Activated naive CD4-positive, alpha-beta T cell treated with anti-CD3 and anti-CD28 coated beads, Interleukin-2, amount 10 ng/mL, durations not matched to agents 7 days and 5 days (primary cell): ENCODE measurements around the gene CDH1.

Experiments
- CTCF ChIA-PET: fragments of 350-600 bp; sonication (Branson Sonifier 250); formaldehyde crosslinking; loops from one replicate; lab custom pipeline; 2021; ENCODE audit warnings: antibody characterized with exemption; lab: Charles Lee
- DNase-seq: peaks from one replicate; pipeline ENCODE4 v3.0.0-alpha.2; 2020
- H3K27ac Mint-ChIP-seq: one replicate; pipeline ENCODE4 v1.8.0; 2021; ENCODE audit warnings: mild to moderate bottlenecking, moderate library complexity, mixed read lengths
- H3K27me3 Mint-ChIP-seq: one replicate; pipeline ENCODE4 v1.8.0; 2021; ENCODE audit warnings: mild to moderate bottlenecking, mixed read lengths
- H3K36me3 Mint-ChIP-seq: one replicate; pipeline ENCODE4 v1.8.0; 2021; ENCODE audit warnings: mixed read lengths
- H3K4me1 Mint-ChIP-seq: one replicate; pipeline ENCODE4 v1.8.0; 2021; ENCODE audit warnings: mixed read lengths
- H3K4me3 Mint-ChIP-seq: one replicate; pipeline ENCODE4 v1.8.0; 2021; ENCODE audit warnings: mild to moderate bottlenecking, moderate library complexity, mixed read lengths
- H3K9me3 Mint-ChIP-seq: one replicate; pipeline ENCODE4 v1.8.0; 2021; ENCODE audit warnings: mixed read lengths

Gene CDH1

DNA sequence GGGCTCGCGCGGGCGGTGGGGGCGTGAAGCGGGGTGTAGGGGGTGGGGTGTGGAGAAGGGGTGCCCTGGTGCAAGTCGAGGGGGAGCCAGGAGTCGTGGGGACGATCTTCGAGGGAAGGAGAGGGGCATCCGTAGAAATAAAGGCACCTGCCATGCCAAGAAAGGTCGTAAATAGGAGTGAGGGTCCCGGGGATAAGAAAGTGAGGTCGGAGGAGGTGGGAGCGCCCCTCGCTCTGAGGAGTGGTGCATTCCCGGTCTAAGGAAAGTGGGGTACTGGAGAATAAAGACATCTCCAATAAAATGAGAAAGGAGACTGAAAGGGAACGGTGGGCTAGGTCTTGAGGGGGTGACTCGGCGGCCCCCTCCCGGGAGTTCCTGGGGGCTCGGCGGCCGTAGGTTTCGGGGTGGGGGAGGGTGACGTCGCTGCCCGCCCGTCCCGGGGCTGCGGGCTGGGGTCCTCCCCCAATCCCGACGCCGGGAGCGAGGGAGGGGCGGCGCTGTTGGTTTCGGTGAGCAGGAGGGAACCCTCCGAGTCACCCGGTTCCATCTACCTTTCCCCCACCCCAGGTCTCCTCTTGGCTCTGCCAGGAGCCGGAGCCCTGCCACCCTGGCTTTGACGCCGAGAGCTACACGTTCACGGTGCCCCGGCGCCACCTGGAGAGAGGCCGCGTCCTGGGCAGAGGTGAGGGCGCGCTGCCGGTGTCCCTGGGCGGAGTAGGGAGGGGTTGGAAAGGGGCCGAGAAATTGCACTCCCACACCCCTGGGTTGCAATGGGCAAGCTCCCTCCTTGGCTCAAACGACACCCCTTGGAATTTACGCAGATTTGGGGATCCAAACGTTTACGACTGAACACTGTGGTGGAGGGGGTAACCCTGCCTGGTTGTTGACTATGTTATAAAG, 888 bp downstream of the CDH1 start:
- Mint-ChIP-seq H3K36me3 (no peaks in the 10 kb centered on the region), H3K27ac (no peak overlapping the region), H3K4me1 (peaks cover 9% of the 10 kb centered on the region), H3K4me3 (no peak overlapping the region), H3K27me3 (peaks cover 63% of the 10 kb centered on the region), H3K9me3 (no peaks in the 10 kb centered on the region)
- CTCF ChIA-PET: interaction anchor here (0.7 kb wide), 1 partner anchor 543 kb away, joined by 3 read pairs; no protein-coding TSS in a partner anchor
- no peak for DNase-seq

GRCh38 chr16:68739964-68740627, 3.0 kb downstream of the CDH1 start:
- peaks cover 56% of the 10 kb centered on the region for H3K27me3 Mint-ChIP-seq
- no peak for DNase-seq
- H3K27ac Mint-ChIP-seq: no peak overlapping the region
- no peaks in the 10 kb centered on the region for H3K9me3 Mint-ChIP-seq
- peaks cover 9% of the 10 kb centered on the region for H3K4me1 Mint-ChIP-seq
- CTCF ChIA-PET: interaction anchor here (0.9 to 1.0 kb wide), 2 partner anchors 150 to 241 kb away, joined by 3 read pairs; no protein-coding TSS in a partner anchor
- no peaks in the 10 kb centered on the region for H3K36me3 Mint-ChIP-seq
- H3K4me3 Mint-ChIP-seq: no peak overlapping the region

DNA sequence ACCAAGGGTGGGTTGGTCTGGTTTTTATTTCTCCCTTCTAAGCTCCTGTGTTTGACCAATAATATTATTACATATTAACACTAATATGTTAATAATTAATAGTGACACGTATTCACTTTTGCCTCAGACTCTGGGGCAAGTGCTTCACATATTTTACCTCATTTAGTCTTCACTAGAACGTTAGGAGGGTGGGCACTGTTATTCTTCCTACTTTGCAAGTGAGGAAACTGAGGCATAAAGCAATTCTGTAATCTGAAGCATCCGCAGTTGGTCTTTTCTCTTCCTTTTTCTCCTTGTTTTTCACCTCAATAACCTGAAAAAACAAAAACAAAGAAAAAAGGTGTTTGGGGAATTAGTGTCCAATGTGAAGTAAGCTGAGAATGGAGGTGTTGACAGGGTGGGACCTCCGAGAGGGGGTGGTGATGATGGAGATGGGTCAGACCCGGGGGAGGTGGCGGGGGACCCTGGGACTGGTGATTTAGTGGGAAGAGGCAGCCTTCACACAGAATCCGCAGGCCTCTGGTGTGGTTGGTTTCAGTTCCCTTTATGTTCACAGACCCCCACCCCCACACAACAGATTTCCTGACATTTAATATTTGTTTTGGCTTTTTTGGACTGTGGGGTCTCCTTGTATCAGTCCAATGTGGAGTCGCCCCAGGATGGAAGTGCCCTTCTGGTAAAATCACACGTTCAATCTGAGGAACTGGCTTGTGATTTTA, 3.7 kb downstream of the CDH1 start:
- CTCF ChIA-PET: interaction anchor here (1.0 kb wide), 1 partner anchor 150 kb away, joined by 3 read pairs; no protein-coding TSS in a partner anchor
- no peak overlapping the region for H3K4me3 Mint-ChIP-seq
- no peak overlapping the region for H3K27ac Mint-ChIP-seq
- no peaks in the 10 kb centered on the region for H3K9me3 Mint-ChIP-seq
- peaks cover 9% of the 10 kb centered on the region for H3K4me1 Mint-ChIP-seq
- H3K27me3 Mint-ChIP-seq: peaks cover 52% of the 10 kb centered on the region
- DNase-seq: no peak
- H3K36me3 Mint-ChIP-seq: no peaks in the 10 kb centered on the region

DNA sequence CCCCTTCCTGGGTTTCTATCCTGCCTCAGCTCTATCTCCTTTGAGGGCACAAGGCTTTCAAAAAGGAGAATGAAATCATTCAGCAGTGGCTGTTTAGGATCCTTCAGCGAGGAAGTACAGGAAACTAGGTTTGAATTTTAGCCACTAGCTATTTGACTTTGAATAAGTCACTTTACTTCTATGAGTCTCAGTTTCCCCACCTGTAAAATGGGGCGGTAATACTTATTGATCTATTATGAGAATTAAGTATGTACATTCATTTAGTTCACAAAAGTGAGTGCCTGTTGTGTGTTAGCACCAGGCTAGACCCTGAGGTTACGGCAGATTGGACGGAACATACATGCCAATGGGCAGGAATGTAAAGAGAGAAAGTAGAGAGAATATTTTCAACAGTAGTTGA, 6.6 kb downstream of the CDH1 start:
- Mint-ChIP-seq H3K27ac (no peak overlapping the region), H3K9me3 (no peaks in the 10 kb centered on the region), H3K27me3 (peaks cover 28% of the 10 kb centered on the region), H3K36me3 (no peaks in the 10 kb centered on the region), H3K4me1 (peaks cover 3% of the 10 kb centered on the region), H3K4me3 (no peak overlapping the region)
- CTCF ChIA-PET: no interaction called here
- no peak for DNase-seq

- CTCF ChIA-PET: no interaction called here
- no peaks in the 10 kb centered on the region for H3K36me3 Mint-ChIP-seq
- H3K27ac Mint-ChIP-seq: no peak overlapping the region
- no peak overlapping the region for H3K4me3 Mint-ChIP-seq
- H3K4me1 Mint-ChIP-seq: peaks cover 3% of the 10 kb centered on the region
- peaks cover 19% of the 10 kb centered on the region for H3K27me3 Mint-ChIP-seq
- DNase-seq: no peak
- H3K9me3 Mint-ChIP-seq: no peaks in the 10 kb centered on the region
These were observed 7.7 kb downstream of the CDH1 start for GRCh38 chr16:68744744-68745280.

DNA sequence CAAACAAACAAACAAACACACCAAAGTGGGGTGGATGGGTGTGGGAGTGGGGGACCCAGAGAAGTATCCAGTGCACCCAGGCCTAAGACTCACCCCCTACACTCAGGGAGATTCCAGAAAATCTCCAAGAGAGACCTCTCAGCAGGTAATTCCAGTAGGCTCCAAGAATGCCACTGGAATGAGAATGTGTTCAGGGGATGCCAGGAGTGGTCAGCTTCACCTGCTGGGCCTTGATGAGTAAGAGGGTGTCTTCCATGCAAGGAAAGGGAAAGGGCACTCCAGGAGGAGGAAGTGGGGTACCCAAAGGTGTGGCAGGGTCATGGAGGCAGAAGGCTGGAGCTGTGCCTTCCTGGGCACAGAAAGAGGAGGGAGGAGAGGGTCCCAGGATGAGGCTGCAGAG, 9.9 kb downstream of the CDH1 start:
- H3K27ac Mint-ChIP-seq: no peak overlapping the region
- H3K4me3 Mint-ChIP-seq: no peak overlapping the region
- DNase-seq: no peak
- CTCF ChIA-PET: interaction anchor here (1.4 kb wide), 1 partner anchor 53 kb away, joined by 3 read pairs; no protein-coding TSS in a partner anchor
- H3K36me3 Mint-ChIP-seq: no peaks in the 10 kb centered on the region
- H3K27me3 Mint-ChIP-seq: peaks cover 14% of the 10 kb centered on the region
- no peaks in the 10 kb centered on the region for H3K9me3 Mint-ChIP-seq
- H3K4me1 Mint-ChIP-seq: no peaks in the 10 kb centered on the region

DNA sequence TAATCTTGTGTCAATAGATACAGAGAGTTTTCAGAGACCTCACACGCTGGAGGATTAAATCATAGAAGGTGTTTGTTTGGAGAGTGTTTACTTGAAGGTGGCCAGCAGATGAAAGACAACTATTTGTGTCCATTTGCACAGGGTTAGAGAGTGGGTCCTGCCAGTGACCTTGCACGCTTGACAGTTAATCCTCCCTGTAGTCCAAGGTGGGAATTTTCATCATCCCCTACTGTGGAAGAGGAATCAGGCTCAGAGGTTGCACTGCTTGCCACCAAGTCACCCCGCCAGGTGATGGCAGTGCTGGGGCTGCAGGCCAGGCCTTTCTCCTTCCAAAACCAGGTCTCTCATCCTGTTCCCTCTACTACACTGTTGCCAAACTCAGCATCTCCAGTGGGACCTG, 12.3 kb downstream of the CDH1 start:
- H3K4me3 Mint-ChIP-seq: no peak overlapping the region
- peaks cover 9% of the 10 kb centered on the region for H3K27me3 Mint-ChIP-seq
- H3K27ac Mint-ChIP-seq: no peak overlapping the region
- CTCF ChIA-PET: interaction anchor here (1.1 kb wide), 1 partner anchor 50 kb away, joined by 4 read pairs; no protein-coding TSS in a partner anchor
- no peaks in the 10 kb centered on the region for H3K36me3 Mint-ChIP-seq
- H3K9me3 Mint-ChIP-seq: no peaks in the 10 kb centered on the region
- no peak for DNase-seq
- H3K4me1 Mint-ChIP-seq: peaks cover 14% of the 10 kb centered on the region

- DNase-seq: no peak
- Mint-ChIP-seq H3K27me3 (peaks cover 5% of the 10 kb centered on the region), H3K4me1 (peaks cover 19% of the 10 kb centered on the region), H3K9me3 (no peaks in the 10 kb centered on the region), H3K27ac (no peak overlapping the region), H3K4me3 (no peak overlapping the region), H3K36me3 (no peaks in the 10 kb centered on the region)
- CTCF ChIA-PET: interaction anchor here (1.0 kb wide), 1 partner anchor 52 kb away, joined by 4 read pairs; no protein-coding TSS in a partner anchor
These were observed 13.2 kb downstream of the CDH1 start for GRCh38 chr16:68750193-68750695.

DNA sequence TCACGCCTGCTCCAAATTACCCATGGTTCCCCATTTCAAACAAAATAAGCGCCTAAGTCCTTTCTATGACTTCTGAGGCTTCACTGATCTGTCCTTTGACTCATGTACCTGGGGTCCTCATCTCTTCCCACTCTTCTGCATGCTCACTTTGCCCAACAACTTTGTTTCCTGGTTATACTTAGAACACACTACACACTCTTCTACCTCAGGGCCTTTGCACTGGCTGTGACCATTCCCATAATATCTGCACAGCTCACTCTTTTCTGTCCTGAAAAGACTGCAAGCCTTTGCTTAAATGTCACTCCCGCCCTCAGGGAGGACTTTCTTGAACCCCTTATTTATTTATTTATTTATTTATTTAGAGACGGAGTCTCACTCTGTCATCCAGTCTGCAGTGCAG, 14.1 kb downstream of the CDH1 start:
- no peaks in the 10 kb centered on the region for H3K9me3 Mint-ChIP-seq
- H3K27me3 Mint-ChIP-seq: peaks cover 5% of the 10 kb centered on the region
- no peak overlapping the region for H3K4me3 Mint-ChIP-seq
- no peaks in the 10 kb centered on the region for H3K36me3 Mint-ChIP-seq
- DNase-seq: no peak
- CTCF ChIA-PET: interaction anchor here (1.3 kb wide), 1 partner anchor 161 kb away, joined by 3 read pairs; no protein-coding TSS in a partner anchor
- H3K27ac Mint-ChIP-seq: no peak overlapping the region
- peaks cover 24% of the 10 kb centered on the region for H3K4me1 Mint-ChIP-seq

DNA sequence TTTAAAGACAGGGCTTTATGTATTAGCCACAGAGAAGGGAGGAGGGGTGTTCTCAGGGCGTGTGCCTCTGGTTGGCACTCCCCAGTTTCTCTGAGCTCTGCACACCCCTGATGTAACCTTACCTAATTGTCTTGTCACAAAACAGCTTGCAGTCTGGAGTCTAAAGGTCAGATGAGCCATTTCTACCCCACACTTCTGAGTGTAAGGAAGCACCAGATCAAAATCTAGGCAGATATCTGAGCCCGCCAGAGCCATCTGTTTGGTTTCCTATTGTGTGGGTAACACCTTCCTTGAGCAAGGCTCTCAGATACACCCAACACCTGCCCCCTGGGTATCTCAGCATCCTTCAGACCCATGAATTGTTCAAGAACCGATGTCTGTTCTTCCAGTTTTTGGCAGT, 15.5 kb downstream of the CDH1 start:
- Mint-ChIP-seq H3K4me1 (peaks cover 39% of the 10 kb centered on the region), H3K36me3 (no peaks in the 10 kb centered on the region), H3K9me3 (no peaks in the 10 kb centered on the region), H3K4me3 (no peak overlapping the region), H3K27ac (no peak overlapping the region), H3K27me3 (no peaks in the 10 kb centered on the region)
- no peak for DNase-seq
- CTCF ChIA-PET: interaction anchor here (0.7 to 1.3 kb wide), 2 partner anchors 90 to 162 kb away, joined by 3 read pairs; no protein-coding TSS in a partner anchor

- H3K9me3 Mint-ChIP-seq: no peaks in the 10 kb centered on the region
- H3K27me3 Mint-ChIP-seq: no peaks in the 10 kb centered on the region
These were observed 17.1 kb downstream of the CDH1 start for GRCh38 chr16:68754084-68754792.

DNA sequence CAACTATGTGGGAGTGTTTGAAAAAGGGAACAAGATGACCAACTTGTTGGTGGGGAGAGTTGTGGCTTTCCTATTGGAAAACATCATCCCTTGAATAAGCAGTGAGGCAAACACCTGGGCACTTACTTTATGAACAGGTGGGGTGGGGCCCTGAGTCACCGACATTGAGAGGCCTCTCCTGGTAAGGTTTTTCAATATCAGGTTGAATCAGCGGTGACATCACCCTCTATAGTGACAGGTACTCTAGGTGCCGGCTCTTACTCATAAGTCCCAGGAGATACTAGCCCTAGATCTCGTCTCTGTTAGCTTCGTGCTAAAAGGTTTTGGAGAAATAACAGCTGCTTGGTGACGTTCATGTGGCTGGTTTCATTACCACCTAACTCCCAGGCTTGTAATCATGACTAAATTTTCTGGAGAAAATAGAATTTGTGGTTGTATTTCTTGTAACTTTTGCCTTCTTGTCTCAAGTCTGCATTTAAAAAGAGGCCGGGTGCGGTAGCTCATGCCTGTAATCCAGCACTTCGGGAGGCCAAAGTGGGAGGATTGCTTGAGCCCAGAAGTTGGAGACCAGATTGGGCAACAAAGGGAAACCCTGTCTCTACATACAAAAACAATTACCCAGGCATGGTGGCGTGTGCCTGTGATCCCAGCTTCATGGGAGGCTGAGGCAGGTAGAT, 19.3 kb downstream of the CDH1 start:
- Mint-ChIP-seq H3K9me3 (no peaks in the 10 kb centered on the region), H3K27ac (peak overlapping the region; percentile 89), H3K36me3 (no peaks in the 10 kb centered on the region), H3K27me3 (no peaks in the 10 kb centered on the region), H3K4me1 (peaks cover 52% of the 10 kb centered on the region), H3K4me3 (no peak overlapping the region)
- DNase-seq: peak; percentile 48
- CTCF ChIA-PET: interaction anchor here (0.5 kb wide), 1 partner anchor 13 kb away, joined by 3 read pairs; no protein-coding TSS in a partner anchor

More at GRCh38 chr16:68754084-68754792, 17.1 kb downstream of the CDH1 start:
- CTCF ChIA-PET: no interaction called here
- H3K27ac Mint-ChIP-seq: no peak overlapping the region
- no peak overlapping the region for H3K4me3 Mint-ChIP-seq
- DNase-seq: no peak
- H3K36me3 Mint-ChIP-seq: no peaks in the 10 kb centered on the region
- H3K4me1 Mint-ChIP-seq: peaks cover 45% of the 10 kb centered on the region

DNA sequence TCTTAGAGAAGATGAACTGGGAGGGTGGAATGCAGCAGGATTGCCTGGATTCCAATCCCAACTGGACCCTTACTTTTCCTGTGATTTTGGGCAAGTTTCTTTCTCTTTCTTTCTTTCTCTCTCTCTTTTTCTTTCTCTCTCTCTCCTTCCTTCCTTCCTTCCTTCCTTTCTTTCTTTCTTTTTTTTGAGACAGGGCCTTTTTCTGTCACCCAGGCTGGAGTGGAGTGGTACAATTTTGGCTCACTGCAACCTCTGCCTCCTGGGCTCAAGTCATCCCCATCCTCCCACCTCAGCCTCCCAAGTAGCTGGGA, 20.5 kb downstream of the CDH1 start:
- CTCF ChIA-PET: no interaction called here
- Mint-ChIP-seq H3K4me1 (peaks cover 47% of the 10 kb centered on the region), H3K36me3 (no peaks in the 10 kb centered on the region), H3K27me3 (no peaks in the 10 kb centered on the region), H3K9me3 (no peaks in the 10 kb centered on the region), H3K4me3 (no peak overlapping the region), H3K27ac (peak overlapping the region; percentile 51)
- no peak for DNase-seq
